Endometrial microvascular endothelial cells (primary cell): ENCODE measurements around the gene NAGPA. TPM values are rescaled to one million over a fixed set of nuclear protein-coding genes. Genes with fewer than 3 reads are reported as not detected.

Experiments
- in situ Hi-C: cut with HindIII; loops from 2 replicates; pipeline ENCODE4 v1.10.0; 2017; ENCODE audit warnings: low sequenced_read_pairs, low pct_unique_long_range_greater_than_20kb; ENCODE audit errors: inconsistent ontology term
- total RNA-seq: library from RNA; depleted of rRNA; stranded (reverse); fragments of >200 nt; gene quantifications from one replicate; pipeline ENCODE4 v1.2.3, GENCODE V29; 2015; ENCODE audit errors: inconsistent ontology term

Gene NAGPA
- total RNA-seq, 1 donor from 2014 or later, result 40.3 TPM

DNA sequence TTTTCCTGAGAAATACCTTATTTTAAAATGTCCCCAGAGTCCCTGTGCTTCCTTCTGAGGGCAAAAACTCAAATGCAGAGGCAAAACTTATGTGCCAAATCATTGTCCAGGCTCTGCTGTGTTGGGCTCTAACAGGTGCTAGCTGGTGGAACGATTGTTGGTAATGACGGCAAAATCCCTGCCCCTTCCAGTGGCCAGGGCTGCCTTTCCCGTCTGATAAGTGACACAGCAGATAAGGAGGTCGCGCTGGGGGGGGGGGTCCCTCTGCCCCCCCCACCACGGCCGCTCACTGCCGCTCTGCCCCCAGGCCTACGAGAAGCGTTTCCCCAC, 46.5 kb downstream of the NAGPA start:
- in situ Hi-C loops, result no loop called here

- in situ Hi-C loops, result no loop called here
These were observed 49.4 kb downstream of the NAGPA start for GRCh38 chr16:4984174-4984990.

DNA sequence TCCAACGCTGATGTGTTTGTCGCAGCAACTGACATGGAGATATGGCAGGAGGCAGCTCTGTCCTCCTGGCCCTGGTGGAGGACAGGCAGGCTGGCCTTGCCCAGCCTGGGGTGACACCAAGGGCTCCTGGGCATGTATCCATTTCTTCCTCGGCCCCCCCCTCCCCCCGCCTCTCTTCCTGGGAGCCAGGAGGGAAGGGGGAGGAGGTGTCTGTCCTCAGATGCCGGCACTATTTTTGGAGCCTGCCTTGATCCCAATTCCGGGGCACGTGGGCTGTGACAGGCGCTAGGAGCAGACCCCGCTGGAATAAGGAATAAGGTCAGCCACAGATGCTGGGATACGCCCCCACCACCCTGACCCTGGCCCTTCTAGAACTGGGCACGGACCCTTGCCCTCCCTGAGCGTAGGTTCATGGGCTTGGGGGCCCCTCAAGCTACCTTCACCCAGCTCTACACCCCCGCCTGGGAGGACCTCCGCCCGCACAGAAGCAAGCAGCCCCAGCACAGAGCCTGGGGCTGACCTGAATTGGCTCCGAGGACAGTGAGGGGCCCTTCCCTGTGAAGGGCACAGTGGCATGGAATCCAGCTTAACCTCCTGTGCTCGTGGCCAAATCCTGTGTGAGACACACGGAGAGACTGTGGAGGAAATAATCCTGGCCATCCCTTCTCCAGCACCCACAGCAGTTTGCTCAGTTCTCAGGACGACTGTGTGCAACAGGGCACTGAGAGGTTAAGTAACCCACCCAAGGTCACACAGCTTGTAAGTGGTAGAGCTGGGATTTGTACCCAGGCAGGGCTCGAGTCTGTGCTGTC, 51.5 kb downstream of the NAGPA start:
- in situ Hi-C loops, result no loop called here

GRCh38 chr16:4981473-4981872, 52.3 kb downstream of the NAGPA start:
- in situ Hi-C loops, result no loop called here

GRCh38 chr16:4980691-4981090, 53.0 kb downstream of the NAGPA start:
- in situ Hi-C loops, result no loop called here

DNA sequence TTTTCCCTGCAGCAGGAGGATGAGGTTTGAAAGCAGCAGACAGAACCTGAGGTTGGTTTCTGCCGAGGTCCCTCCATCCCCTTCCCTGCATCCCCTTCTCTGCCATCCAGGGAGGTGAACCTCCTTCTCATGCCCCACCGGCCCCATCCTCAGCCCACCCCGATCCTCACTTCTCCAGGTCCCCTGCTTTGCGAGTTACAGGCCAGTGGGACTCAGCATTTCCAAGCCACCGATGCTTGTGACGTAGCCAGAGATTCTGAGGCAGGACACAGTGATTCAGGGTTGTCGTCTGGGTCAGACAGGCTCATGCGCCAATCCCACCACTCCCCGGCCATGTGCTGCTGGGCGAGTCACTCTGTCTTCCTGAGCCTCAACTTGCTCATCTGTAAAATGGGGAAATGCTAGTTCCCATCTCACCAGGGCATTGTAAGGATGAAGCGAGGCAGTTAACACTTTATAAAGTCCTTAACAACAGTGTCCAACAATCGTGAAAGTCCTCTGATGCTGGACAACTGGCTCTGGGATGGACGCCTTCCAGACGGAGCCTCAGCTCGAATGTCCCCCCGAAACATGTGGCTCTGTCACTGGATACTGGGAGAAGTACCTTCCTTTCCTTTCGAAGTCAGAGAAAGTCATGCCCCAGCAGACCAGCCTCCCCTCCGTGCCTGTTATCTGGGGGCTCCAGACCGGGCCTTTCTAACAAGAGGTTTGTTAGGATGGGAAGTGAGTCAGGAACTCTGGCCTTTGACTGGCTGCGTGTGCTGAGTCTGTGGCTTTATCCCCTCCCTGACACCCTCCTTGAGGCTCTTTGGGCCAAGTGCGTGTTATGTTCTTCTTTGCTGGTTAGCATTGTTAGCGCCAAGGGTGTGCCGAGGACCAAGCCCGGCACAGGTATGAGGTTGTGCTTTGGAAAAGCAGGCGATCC, 53.7 kb downstream of the NAGPA start:
- in situ Hi-C loops, result no loop called here

DNA sequence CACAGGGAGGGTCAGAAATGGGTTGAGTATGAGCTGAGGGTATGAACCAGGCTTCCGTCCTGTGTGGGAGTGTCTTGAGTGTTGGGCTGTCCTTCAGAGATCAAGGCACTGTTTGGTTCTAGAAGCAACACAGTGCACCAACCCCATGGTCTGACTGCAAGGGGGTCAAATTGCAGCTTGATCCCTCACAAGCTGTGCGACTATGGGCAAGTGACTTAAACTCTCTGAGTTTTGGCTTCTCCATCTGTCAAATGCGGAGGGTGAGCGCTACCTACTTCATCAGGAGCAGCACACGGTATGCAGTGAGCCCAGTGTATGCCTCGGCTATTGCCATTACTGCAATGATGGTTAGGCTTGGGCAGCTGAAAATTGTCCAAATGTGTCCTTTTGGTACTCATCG, 54.6 kb downstream of the NAGPA start:
- in situ Hi-C loops, result no loop called here

- in situ Hi-C loops, result no loop called here
These were observed 57.1 kb downstream of the NAGPA start for GRCh38 chr16:4976611-4977145.

DNA sequence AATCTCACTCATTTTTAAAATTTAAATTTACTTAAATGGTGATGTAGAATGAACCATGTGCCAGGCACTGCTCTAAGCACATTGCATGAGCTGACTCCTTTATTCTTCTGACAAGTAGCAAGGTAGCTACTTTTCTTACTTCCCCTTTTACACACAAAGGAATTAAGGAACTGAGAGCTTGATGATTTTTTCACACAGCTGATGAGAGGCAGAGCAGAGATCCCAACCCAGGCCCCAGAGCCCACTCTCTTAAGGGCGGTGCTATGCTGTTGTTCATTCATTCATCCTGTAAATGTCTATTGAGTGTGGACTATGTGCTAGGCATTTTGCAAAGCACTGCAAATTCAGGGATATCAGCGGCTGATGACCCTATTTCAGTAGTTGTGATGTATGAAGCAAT, 57.7 kb downstream of the NAGPA start:
- in situ Hi-C loops, result no loop called here

Other genes starting within 250 kb of the NAGPA start
- gene SEPTIN12, start 245.6 kb downstream of the NAGPA start, total RNA-seq, result not detected
- not detected for gene SMIM22, start 238.6 kb downstream of the NAGPA start, total RNA-seq
- gene ROGDI, start 231.3 kb downstream of the NAGPA start, total RNA-seq, result 15.6 TPM
- gene GLYR1, start 186.6 kb downstream of the NAGPA start, total RNA-seq, result 58.4 TPM
- 28.2 TPM for gene UBN1, start 186.5 kb downstream of the NAGPA start, total RNA-seq
- gene PPL, start 96.8 kb downstream of the NAGPA start, total RNA-seq, result not detected
- not detected for gene SEC14L5, start 75.6 kb downstream of the NAGPA start, total RNA-seq
- not detected for gene C16orf89, start 32.0 kb upstream of the NAGPA start, total RNA-seq
- 46.5 TPM for gene ALG1, start 37.9 kb upstream of the NAGPA start, total RNA-seq
- 32.8 TPM for gene EEF2KMT, start 63.9 kb upstream of the NAGPA start, total RNA-seq